Neural progenitor cell (in vitro differentiated cells): ENCODE measurements around the gene PCNT.

Source experiments
- CTCF ChIP-seq: fragments of 200-600 bp; sonication (generic); IDR thresholded peaks from 2 replicates; pipeline ENCODE4 v1.5.1; 2017; ENCODE audit warnings: antibody characterized with exemption, mild to moderate bottlenecking
- EZH2 ChIP-seq: fragments of 200-600 bp; sonication (generic); IDR thresholded peaks from 2 replicates; pipeline ENCODE4 v1.6.1; 2017; ENCODE audit warnings: antibody characterized with exemption, mild to moderate bottlenecking, moderate library complexity

- TF ChIP-seq CTCF = no peak
- TF ChIP-seq EZH2 = no peak
Observed at GRCh38 chr21:46455575-46456385, 131.8 kb downstream of the PCNT start.
